Testis (tissue), 2 donors: ENCODE data around the gene KRT2.

Experiments
- CTCF ChIP-seq, 3 experiments: fragments of 450-650 bp in 2 of 3; fragments of 200-600 bp in 1 of 3; sonication (generic) in 1 of 3; IDR thresholded peaks; one replicate each; pipeline ENCODE4 v1.5.1; 2016 to 2019; ENCODE audit warnings: antibody characterized with exemption in 3 of 3, mild to moderate bottlenecking in 2 of 3, moderate library complexity in 1 of 3
- POLR2A ChIP-seq: fragments of 450-650 bp; IDR thresholded peaks from one replicate; pipeline ENCODE4 v1.6.1; 2017; ENCODE audit warnings: antibody characterized with exemption, mild to moderate bottlenecking, moderate library complexity

- no peak for TF ChIP-seq CTCF (IDR thresholded peaks at IDR 0.05)
- TF ChIP-seq POLR2A, result no peak
These were observed 45.1 kb upstream of the KRT2 start for GRCh38 chr12:52697058-52697582.
